GM18508 (cell line): Measurements from ENCODE around the gene HERC3.

Source experiments
- ATAC-seq: cut with Tn5 transposase; IDR thresholded peaks from one replicate; pipeline ENCODE4 v1.9.1; 2021; ENCODE audit warnings: moderate number of reproducible peaks; ENCODE audit not compliant: insufficient read depth, unreplicated experiment

HERC3 gene

GRCh38 chr4:88706574-88706973 is 114.3 kb downstream of the HERC3 start:
- no peak for ATAC-seq

DNA sequence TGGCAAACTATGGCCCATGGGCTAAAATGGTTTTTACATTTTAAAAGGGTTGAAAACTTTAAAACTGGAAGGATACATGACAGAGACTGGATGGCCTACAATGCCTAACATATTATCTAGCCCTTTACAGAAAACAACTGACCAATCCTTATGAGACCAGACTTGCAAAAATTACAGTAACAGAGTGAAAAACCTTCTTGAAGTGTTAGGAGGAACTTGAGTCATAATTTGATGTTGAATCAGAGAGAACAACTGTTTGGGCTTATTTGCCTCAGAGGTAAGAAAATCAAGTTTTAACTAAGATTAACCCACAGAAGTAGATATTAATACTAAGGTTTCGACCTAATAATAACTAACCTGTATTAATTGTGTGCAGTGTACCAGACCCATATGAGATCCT is 117.7 kb downstream of the HERC3 start:
- ATAC-seq = no peak

DNA sequence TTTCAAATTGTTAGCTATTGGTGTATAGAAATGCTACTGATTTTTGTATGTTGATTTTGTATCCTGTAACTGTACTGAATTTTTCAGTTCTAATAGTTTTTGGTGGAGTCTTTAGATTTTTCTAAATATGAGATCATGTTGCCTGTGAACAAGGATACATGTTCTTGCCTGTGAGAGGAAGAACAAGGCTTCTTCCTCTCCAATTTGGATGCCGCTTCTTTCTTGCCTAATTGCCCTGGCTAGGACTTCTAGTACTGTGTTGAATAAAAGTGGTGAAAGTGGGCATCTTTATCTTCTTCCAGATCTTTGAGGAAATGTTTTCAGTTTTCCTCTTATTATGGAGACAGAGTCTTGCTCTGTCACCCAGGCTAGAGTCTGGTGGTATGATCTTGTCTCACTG is 121.5 kb downstream of the HERC3 start:
- ATAC-seq = no peak

DNA sequence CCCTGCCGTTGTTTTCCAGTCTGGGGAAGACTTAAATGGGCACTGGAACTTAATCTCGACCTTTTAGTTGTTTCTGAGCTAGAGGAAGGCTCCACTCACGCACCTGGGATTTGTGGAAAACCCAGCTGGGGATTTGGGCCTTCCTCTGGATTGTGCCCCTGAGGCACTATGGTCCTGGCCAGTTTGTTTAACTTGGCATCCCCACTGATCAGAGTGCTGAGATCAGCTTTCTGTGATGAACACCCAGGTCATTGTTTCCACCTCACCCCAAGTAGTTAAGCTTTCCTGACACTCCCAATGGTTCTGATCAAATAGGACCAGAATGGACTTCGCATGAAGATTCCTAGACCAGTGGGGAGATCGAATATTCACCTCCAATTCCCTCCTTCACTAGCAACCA is 125.8 kb downstream of the HERC3 start:
- no peak for ATAC-seq

DNA sequence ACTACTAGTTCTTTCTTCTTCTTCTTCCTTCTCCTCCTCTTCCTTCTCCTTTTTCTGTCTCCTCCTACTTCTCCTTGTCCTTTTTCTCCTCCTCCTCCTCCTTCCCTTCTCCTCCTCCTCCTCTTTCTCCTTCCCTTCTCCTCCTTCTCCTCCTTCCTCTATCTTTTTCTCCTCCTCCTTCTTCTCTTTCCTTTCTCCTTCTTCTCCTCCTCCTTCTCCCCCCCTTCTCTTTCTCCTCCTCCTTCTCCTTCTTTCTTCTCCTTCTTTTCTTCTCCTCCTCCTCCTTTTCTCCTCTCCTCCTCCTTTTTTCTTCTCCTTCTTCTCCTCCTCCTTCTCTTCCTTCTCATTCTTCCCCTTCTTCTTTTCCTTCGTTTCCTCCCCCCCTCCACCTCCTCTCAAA is 127.1 kb downstream of the HERC3 start:
- ATAC-seq = no peak

DNA sequence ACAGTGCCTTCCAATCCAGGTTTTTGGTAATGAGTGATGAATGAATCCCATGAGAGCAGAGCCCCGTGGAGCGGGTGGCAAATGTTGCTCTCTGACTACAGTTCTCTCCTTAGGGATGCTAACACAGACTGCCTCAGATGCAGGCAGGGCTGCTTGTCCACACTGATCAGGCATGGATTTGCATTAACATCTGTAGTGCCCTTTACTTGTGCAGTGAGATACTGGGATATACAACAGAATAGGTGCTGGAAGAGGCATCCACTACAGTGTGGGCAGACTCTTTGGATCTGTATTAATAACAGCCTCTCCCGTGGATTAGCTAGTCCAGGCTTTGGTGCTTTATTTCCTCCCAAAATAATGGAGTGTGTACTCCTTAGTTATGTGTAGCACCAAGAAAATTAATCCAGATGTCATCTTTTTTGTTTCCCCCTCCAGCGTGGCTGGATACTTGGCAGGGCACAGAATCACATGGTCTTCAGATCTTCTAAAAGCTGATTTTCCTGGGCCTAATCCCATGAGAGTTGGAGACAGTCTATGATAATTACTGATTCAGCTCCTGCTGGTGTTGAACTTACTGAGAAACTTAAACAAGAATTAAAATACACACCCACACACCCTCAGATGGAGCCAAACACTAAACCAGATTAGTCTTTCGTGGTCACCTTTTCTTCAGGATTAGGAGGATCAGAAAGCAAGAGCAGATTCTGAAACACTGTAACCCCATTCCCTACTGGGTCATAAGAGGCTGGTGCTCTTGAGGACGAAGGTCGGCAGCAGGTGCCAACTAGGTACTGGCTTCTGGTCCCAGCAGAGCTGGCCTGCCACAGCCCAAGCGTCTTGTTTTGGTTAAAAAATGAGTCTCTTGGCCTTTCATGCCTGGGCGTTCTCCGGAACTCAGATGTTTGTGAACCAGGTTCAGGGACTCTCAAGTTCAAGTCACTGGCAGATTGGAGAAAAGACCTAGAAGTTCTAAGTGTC is 128.5 kb downstream of the HERC3 start:
- no peak for ATAC-seq

DNA sequence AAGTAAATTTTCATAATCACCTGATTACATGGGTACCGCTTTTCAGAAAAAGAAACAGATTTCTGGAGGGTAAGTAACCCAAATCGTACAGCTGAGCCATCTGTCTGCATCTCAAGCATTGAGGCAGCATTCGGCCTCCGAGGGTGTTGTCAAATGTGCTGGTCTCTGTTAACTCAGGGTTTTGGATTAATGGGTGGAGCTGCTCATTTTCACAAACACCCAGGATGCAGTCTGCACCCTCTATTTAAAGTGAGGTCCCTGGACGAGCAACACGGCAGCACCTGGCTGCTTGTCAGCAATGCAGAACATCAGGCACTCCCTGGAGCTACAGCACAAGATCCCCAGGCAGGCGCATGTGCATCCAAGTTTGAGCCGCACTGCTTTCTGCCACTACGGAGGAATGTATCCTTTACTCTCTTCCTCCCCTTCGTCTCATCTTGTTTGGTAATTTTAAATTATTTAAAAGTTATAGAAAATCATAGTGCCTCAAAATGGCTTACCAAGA is 130.0 kb downstream of the HERC3 start:
- ATAC-seq = no peak

GRCh38 chr4:88722828-88723227 is 130.5 kb downstream of the HERC3 start:
- no peak for ATAC-seq

DNA sequence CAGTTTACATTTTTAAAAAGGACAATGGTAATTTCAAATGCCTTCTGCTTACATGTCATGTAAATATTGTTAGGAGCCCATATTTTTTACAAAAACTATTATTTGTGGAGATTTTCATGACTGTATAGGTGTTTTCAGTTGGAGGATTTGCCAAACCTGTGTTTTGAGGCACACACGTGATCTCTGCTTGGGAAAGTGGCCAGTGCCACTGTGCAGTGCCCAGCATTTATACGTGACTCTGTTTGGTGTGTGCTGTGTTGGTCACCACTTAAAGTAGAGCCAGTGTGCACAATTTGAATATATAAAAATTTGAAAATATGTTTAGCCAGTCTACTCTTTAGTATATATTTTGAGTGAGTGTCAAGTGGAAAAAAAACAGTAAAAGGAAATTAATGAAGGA is 132.1 kb downstream of the HERC3 start:
- ATAC-seq = no peak

- no peak for ATAC-seq
Measured at GRCh38 chr4:88725143-88725542, 132.9 kb downstream of the HERC3 start.

DNA sequence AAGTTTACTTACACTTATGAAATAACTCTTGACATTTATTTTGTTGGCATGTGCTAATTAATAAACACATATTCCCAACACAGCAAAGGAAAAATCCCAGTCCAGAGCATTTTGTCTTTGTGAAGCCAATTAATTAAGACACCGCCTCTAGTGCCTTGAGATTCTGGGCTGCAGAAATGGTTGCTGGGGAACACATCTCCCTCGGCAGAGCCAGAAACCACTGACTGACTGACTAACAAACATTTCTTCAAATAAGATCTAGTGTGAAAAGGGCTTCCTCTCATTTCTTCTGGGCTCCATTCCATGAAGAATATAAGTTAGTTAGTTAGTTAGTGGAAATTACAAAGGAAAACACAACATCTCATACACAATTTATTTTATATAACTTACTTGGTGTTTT is 133.7 kb downstream of the HERC3 start:
- ATAC-seq = no peak

- ATAC-seq = no peak
Measured at GRCh38 chr4:88728146-88728545, 135.9 kb downstream of the HERC3 start.

DNA sequence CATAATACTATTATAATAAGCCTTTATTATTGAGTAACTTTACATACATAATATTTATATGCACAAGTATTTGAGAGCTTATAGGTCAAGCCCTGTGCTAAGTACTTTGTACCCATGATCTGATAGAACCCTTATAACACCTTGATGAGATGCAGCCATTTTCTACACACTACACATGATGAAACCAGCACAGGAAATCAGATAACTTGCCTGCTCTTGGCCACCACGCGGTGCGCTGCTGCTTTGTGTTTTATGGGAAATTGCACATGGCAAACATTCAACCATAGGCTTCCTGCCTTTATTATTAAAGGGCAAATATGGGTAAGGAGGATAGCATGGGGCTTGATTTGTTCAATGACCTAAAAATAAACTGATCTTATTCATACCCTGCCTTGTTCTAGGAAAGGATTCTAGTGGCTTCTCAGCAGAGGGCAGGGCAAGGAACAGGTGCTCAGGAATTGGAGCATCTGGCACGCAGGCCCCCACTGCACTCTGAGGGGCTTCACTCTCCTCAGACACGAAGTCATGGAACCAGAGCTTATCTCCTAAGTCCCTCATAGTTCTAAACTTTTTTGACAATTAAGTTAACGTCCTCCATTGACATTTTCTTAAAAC is 137.0 kb downstream of the HERC3 start:
- no peak for ATAC-seq

GRCh38 chr4:88730811-88731210 is 138.5 kb downstream of the HERC3 start:
- ATAC-seq = no peak

- ATAC-seq = no peak
Measured at GRCh38 chr4:88731381-88731780, 139.1 kb downstream of the HERC3 start.

DNA sequence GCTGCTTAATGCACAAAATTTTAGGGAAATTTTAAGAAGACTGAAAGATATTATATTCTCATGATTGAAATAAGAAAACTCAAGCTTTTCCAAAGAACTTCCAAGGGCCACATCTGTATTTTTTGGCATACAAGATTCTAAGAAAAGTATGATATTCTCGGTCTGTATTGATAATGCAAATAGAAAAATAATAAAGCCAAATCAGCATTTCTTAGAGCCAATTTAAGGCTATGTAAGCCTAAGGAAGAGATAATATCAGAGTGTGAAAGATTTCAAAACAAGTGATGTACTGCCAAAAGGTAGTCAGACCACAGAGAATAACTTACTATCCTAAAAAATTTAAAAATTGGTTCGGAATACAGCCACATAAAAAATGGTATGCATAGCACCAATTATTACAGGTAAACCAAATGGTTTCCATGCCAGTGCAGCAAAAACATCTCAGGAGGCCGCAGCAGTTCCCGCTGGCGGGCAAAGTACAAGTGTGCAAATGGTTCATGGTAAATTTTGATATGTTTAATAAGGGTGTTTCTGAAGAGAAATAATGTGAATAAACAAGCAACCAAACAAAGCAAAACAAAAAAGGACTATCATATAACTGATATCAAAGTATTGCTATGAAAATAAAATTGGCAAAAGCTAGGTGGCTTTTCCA is 140.6 kb downstream of the HERC3 start:
- ATAC-seq = no peak

DNA sequence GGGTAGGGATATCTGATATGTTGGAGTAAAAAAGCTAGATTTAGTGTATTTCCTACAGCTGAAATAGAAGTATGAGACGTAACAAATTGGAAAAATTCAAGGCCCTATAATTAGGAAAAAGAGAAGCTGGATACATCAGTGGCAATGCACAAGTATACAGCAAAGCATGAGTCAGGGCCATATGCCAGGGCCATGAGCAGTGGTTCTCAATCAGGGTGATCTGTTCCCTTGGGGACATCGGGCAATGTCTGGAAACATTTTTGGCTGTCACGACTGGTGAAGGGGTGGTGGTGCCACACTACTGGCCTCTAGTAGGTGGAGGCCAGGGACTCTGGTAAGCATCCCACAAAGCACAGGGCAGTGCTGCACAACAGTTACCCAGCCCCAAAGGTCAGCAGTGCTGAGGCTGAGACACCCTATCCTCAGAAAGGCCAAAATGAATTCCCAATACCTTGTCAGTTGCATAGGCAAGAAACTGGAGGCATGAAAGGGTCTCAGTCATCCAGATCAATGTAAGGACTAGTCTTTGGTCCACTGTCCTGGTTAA is 142.2 kb downstream of the HERC3 start:
- ATAC-seq = no peak

GRCh38 chr4:88735564-88735963 is 143.3 kb downstream of the HERC3 start:
- ATAC-seq = no peak

- ATAC-seq = no peak
Measured at GRCh38 chr4:88736264-88736663, 144.0 kb downstream of the HERC3 start.

- ATAC-seq = peak; percentile 96
Measured at GRCh38 chr4:88737307-88737941, 145.1 kb downstream of the HERC3 start.
